ENCODE results near the gene CD276.
"Not testable (repeated sequence)": the region's sequence is repeated elsewhere in the genome, so short reads cannot be mapped to it uniquely, and the experiment has no call there.

The CD276 gene

DNA sequence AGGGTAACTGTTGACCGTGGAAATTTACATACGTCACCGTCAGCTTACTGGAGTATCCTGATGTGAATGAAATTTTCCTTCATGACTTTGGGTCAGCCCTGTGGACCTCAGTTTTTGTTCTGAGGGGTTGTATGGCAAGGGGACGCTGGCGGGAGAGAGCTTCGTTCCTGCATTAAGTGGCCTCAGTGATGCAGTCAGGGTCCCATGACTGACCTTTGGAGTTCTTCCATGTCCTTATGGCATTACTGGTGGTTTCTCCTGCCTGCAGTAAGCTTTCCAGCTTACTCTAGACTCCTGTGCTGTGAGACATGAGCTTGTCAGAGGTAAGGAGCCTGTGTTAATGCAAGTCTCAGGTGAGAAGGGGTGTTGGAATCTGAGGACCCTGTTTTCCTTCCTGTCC lies 1.8 kb downstream of the CD276 start:
- DNase-seq = no peak

DNA sequence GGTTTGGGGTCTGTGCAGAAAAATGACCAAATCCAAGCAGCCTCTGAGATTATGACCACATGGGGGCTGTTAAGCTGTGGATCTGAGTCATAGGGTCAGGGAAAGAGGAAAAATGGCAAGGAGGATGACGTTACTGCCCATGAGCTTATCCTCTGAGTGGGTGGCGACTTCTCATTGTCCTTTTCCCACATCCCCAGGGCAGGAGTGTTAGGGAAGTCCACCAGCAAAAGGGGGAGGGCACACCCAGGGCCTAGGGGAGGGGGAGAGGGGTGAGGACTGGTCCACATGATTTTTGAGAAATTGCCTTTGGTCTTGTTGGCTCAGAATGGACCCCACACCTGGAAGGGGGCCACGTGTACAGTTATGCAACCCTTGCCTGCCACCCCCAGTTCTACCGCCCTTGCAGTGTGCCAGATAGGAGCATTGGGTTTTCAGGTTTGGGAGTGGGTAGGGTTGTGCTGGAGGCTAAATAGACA lies 2.6 kb downstream of the CD276 start:
- DNase-seq = no peak

DNA sequence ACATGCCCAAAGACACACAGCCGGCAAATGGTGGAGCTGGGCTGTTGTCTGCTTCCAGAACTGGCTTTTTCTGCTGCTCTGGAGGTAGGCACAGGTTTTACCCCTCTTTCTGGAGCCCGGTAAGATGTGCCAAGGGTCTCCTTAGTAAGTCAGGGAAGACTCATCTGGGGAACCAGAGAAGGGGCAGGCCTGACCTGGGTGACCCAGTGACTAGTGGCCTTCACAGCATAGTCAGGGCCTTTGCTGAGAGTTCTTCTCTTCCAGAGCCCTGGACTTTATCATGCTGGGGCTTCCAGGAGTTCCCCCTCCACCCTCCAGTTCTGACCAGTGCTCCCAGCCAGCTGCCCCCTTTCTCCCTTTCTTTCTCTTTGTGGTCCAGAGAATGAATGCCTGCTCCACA lies 3.2 kb downstream of the CD276 start:
- DNase-seq = no peak

DNA sequence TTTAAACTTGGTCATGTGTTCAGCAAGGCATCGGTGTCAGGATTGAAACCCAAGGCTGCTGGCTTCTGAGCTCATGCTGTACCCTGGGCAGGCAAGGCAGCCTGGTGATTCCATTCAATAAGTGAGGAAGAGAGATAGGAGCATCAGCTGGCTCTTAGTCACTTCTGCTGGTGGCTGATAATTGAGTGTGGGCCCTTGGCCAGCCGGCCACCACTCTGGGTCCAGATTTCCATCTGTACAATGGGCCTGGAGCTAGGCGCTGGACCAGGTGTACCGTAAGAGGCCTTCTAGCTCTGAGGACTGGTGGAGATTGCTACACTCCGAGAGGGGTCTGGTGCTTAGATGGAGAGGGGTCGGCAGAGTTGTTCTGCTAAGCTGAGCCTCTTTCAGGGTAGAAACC lies 4.3 kb downstream of the CD276 start:
- DNase-seq = no peak

DNA sequence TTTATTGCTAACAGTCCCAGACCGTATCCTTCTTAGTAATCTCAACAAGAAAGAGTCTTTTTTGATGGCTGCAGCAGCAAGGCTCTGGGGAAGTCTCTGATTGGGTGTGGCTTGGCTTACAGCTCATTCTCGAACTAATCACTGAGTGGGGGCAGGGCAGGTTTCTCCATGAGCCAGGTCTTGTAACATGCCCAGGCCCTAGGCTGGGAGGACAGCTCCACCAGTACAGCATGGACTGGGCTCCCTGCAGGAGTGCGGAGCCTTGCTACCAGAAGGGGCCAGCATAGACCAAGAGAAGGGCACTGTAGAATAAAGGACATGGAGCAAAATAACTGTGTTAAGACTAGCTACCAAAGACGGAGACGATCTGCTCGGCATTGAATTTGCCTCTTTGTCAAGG lies 7.2 kb downstream of the CD276 start:
- no peak for DNase-seq

DNA sequence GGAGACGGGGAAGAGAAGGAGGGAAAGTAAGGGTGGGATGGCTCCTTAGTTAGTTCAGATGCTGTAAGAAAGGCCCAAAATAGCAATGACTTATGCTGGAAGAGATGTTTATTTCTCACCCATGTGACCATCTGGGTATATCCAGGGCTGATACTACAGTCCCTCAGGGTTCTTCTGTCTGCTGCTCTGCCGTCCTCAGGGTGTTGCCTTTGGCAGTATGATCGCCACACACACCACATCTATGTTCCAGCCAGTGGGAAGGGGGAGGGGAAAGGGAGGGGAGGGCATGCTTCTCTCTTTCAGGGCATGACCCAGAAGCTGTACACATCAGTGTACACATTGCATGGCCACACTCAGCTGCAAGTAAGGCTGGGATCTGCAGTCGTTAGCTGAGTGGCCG lies 10.2 kb downstream of the CD276 start:
- no peak for DNase-seq

DNA sequence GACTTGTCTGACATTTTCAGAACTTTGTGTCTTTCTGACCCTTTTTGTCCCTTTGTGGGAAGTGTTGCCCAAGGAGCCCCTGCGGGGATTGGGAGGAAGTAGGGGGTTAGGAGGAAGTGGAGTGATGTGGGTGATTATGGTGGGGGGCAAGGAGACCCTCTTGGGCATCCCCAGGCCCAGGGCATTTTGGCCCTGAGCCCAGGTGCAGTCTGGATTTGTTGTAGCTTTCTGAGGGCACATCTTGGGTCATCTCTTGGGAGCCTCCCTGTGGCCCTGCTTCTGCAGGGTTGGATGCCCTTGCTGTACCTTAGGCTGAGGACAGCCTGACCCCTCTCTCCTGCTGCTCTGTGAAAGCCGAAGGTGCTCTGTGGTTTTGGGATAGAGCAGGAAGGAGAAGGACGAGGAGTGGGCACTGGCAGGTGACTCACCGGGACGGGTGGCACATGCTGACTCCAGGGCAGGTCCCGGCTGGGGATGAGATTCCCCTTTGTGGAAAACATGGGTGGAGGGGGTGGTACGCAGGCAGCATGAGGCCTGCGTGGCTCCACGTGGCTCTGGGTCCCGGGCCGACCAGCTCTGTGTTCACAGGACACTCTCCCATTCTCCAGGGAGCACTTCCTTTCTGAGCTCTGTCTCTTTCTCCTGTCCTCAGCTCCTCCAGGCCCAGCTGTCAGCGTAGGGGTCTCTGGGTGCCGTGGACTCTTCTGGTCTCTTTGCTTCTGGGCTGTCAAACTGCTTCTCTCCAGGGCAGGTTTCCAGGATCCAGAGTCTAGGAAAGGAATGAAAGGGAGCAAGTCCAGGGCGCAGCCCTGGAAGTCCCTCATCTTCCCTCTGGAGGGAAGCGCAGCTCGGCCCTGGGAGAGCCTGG lies 11.8 kb downstream of the CD276 start:
- DNase-seq = no peak

DNA sequence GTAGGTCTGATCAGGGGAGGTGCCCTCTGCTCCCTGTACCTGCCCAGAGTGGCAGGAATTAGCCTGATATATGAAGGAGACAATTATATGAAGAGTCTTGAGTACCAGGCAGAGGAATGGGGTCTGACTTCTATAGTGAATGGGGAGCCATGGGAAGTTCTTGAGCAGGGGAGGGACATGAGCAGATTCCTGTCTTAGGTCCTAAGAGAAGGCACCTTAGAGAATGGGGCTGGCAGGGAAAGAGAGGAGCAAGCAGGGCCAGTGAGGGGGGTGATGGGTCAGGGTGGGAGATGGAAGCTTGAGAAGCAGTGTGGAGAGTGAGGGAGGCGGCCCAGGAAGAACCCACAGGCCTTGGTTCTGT lies 12.4 kb downstream of the CD276 start:
- no peak for DNase-seq

DNA sequence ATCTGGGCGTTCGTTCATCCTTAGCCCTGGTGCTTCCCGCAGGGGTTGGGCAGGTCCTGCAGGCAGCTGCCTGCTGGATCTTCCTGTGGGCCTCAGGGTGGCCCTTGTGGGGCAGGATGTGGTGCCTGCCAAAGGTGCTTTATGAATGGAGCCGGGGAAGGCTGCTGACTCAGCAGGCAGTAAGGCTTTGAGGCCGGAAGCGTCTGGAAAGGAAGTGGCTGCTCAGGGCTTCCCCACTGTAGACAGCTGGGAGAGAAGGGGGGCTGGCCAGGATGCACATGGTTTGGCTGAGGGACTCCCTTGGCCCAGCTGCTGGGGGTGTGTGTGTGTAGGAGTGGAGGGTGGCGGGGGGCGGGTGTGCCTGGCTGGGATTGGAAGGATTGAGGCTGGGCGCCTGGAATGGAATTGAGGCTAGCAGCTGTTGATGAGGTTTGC lies 12.9 kb downstream of the CD276 start:
- no peak for DNase-seq

DNA sequence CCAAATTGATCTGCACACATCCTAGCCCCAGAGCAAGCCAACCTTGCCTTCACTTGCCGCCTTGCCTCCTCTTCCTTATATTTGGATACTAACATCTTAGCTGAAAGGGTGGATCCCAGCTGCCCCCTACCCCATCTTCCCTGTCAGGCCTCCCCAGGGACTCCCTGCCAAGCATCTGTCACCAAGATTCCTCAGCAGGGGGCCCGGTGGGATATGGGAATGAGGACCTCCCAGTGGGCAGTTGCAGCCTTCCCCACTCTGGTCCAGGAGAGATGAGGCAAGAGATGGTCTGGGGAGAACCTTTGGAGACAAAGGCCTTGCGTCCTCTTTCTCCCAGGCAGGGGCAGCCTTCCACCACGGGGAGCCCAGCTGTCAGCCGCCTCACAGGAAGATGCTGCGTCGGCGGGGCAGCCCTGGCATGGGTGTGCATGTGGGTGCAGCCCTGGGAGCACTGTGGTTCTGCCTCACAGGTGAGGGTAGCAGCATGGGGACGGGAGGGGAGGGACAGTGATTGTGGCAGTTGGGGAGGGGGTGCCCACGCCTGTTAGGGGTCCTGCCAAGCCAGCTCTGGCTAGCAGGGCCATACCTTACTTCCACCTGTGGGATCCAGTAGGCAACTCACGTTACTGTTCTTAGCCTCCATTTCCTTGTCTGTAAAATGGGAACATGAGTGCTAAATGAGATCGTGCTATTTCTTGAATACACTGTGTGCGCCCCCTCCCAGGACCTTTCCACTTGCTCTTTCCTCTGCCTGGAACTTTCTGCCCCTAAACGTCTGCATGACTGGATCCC lies 15.3 kb downstream of the CD276 start:
- DNase-seq = no peak

DNA sequence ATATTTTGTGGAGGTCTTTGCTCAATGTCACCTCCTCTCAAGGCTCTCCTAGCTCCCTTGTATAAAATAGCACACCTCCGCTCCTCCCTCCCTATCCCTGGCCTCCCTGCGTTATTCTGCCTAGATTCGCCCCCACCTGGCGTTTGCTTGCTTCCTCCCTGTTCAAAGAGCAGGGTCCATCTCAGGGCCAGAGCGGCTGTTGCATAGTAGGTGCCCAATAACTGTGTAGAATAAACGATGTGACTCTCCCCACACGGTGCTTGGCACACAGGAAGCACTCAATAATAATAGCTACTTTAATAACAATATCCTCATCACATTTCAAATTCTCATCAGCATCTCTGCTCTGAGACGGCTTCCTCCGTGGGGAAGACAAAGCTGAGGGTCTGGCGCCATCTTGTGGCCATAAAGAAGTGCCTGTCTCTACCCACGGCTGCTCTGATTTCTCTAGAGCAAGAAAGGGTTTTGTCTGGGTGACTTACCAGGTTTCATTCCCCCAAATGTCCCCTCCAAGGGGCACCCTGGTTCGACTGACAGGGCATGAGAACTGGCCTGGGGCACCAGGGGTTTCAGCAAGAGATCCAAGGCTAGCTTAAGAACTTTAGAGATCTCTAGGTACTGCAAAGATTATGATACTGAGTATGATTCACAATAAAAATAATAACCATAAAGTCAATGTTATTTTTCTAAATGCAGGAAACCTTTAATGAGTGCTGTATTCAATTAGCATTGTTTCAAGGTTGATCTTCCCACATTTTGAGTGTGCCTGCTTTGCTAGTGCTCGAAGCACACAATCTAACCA lies 16.1 kb downstream of the CD276 start:
- DNase-seq = no peak

DNA sequence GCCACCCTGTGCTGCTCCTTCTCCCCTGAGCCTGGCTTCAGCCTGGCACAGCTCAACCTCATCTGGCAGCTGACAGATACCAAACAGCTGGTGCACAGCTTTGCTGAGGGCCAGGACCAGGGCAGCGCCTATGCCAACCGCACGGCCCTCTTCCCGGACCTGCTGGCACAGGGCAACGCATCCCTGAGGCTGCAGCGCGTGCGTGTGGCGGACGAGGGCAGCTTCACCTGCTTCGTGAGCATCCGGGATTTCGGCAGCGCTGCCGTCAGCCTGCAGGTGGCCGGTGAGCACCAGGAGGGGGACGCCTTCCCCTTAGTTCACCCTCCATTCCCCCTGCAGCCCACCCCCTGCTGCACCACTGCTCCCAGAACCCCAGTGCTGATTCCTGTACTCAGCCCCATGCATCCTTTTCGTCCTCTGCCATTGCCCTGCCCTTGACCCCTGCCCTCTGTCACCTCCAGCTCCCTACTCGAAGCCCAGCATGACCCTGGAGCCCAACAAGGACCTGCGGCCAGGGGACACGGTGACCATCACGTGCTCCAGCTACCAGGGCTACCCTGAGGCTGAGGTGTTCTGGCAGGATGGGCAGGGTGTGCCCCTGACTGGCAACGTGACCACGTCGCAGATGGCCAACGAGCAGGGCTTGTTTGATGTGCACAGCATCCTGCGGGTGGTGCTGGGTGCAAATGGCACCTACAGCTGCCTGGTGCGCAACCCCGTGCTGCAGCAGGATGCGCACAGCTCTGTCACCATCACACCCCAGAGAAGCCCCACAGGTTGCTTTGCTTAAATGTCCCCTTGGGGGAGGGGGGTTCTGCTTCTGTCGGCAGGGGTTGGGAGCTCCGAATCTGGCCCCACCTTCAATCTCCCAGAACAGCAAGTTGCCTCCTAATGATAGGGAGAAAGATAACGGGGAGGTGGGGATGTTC lies 18.4 kb downstream of the CD276 start:
- DNase-seq = not testable (repeated sequence)

DNA sequence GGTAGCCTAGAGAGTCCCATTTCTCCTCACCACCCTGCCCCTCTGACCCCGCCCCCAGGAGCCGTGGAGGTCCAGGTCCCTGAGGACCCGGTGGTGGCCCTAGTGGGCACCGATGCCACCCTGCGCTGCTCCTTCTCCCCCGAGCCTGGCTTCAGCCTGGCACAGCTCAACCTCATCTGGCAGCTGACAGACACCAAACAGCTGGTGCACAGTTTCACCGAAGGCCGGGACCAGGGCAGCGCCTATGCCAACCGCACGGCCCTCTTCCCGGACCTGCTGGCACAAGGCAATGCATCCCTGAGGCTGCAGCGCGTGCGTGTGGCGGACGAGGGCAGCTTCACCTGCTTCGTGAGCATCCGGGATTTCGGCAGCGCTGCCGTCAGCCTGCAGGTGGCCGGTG lies 19.4 kb downstream of the CD276 start:
- not testable (repeated sequence) for DNase-seq

DNA sequence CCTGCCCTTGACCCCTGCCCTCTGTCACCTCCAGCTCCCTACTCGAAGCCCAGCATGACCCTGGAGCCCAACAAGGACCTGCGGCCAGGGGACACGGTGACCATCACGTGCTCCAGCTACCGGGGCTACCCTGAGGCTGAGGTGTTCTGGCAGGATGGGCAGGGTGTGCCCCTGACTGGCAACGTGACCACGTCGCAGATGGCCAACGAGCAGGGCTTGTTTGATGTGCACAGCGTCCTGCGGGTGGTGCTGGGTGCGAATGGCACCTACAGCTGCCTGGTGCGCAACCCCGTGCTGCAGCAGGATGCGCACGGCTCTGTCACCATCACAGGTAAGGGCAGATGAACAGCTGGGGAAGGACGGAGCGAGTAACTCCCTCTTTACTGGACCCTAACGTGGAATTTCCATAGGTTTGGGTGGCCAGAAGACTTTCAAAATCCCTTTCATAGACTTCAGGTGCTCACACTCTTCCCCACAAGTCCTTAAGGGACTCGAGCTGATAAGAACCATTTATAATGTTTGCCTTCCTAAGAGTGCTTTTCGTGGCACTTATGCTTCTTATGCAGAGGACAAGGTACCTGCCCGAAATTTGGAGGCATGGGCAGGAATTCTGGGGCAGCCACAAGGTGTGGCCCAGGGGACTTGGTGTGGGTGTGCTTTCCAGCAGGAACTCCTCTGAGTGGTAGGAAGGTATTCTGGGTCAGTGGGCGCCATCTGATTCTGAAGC lies 20.1 kb downstream of the CD276 start:
- not testable (repeated sequence) for DNase-seq

DNA sequence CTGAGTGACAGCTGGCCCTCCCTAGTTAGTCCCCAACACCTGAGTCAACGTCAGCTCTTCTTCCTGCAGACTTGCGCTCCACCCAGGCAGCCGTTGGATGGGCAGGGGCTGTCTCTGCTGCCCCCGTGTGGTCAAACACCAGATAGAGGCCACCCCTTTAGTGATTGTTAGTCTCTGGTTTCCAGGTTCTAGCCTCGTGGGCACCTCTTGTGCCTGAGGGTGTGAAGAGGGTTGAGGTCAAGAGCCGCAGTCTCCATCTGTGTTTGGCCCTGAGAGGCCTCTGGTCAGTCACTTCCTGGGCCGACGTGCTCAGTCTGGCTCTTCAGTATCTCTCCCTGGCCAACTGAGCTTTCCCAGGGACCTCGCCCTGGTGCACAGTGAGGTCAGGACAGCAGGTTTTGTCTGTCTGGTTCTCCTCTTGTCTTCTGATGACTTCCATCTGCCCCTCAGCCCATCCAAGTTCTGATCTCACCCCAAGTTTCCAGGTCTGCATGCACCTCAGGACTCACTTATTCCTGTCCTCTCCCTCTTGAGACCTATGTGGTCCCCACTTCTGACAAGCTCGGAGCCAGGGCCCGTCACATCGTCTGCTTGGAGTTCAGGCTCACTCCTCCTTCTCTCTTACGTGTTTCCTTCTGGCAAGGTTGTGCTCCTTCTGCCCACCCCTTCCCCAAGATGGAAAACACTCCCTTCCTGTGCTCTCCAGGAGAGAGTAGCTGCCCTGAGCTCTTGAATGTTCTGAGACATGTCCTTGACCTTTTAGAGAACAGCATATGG lies 20.9 kb downstream of the CD276 start:
- no peak for DNase-seq

DNA sequence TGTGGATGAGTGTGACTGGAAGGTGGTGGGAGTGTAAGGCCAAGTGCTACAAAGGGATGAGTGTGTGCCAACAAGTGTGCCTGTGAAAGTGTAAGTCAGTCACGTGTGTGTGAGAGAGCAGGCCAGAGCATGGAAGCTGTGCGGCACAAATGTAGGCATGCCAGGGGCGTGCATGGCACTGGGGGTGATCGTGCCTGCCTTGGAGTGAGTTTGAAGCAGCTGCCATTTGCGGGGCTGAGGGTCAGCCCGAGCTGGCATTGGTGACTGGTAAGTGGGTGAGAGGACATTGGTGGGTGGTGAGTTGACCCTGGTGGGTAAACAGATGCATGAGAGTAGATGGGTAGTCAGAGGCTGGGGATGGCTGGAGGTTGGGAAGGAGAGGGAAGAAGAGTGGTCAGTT lies 24.5 kb downstream of the CD276 start:
- DNase-seq = no peak

DNA sequence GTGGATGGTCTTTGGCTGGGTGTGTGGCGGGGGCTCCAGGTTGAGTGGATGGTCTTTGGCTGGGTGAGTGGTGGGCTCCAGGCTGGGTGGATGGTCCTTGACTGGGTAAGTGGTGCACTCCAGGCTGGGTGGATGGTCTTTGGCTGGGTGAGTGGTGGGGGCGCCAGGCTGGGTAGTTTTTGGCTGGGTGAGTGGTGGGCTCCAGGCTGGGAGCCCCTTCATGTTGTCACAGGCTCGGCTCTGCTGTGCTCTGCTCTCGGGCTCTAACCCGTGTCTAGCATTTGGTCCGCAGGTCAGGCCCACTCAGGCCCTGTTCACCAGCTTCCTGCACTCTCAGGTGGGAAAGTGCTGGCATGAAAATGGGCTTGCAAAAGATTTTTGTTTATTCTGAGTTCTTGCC lies 25.1 kb downstream of the CD276 start:
- DNase-seq = no peak

DNA sequence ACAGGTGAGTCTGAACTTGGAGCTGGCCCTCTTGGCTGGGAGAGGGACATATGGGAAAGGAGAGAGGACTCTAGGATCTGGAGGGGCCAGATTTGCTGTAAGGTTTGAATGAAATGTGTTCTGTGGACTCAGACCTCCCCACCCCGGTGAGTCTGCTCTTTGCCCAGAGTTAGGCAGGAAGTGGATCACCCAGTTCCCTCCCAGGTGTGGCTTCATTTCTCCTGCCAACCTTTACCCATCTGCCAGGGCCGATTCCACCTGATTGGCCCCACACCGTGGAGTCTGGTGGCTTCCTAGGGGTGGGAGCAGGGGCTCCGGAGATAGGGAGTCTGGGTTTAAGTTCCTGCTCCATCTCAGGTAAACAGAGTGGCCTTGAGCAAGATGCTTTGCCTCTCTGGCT lies 25.5 kb downstream of the CD276 start:
- DNase-seq = no peak

DNA sequence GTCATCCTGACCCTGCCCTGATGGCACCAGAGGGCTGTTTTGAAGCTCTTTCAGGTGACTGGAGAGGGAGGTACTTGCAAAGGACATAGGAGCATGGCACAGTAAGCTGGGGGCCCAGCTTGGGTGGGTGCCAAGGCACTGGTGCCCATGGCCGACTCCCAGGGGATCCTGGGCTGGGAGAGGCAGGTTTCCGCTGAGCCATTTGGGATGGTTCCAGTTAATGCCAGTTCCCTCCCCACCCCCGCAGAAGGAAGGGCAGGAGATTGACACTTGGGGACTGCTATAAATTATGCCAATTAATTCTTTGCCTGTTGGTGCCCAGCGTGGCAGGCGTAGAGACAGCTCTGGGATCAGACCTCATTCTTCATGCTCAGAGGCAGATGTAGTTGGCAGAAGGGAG lies 26.1 kb downstream of the CD276 start:
- DNase-seq = no peak

DNA sequence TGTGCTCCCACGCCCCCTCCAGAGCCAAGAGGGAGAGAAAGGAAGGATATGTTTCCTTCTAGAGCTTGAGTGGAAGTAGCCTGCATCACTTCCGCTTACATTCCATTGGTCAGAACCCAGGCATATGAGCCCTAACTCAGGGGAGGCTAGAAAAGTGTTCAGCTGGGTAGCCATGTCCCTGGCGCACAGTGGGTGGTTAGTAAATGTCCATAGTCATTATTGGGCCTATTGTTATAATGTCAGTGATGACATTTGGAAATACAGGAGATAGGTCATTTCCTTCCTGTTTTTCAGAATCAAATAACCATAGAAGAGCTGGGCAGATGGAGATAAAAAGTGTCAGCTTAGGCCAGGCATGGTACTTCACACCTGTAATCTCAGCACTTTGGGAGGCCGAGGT lies 27.3 kb downstream of the CD276 start:
- no peak for DNase-seq

DNA sequence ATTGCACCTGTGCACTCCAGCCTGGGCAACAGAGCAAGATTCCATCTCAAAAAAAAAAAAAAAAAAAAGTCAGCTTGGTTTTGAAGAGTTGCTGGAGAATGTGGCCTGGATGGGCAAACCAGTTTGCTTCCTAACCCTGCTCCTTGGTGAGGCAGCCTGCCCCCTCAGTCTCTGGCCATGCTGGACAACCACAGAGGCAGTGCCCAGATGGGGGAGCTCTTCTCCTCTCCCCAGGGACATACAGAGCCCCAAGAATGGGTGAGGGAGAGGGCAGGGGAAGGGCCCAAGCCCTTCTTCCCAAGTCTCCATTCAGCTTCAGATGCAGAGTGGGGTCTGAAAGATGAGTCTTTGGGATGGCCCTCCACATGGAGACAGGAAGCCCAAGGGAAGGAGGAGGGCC lies 27.9 kb downstream of the CD276 start:
- no peak for DNase-seq

All from NCI-H187 treated with DMSO at 0.1 percent for 48 hours (cell line).